Parathyroid adenoma (tissue), 2 donors: Measurements from ENCODE around the gene SAMD3.

Experiments used
- H2AFZ ChIP-seq: fragments of 300-600 bp; sonication (generic); one replicate; pipeline ENCODE4 v1.7.0; 2017; ENCODE audit warnings: antibody characterized with exemption, mild to moderate bottlenecking
- H3K27ac ChIP-seq: fragments of 300-600 bp; sonication (generic); one replicate; pipeline ENCODE4 v1.7.0; 2017
- H3K27me3 ChIP-seq: fragments of 300-600 bp; sonication (generic); one replicate; pipeline ENCODE4 v1.7.0; 2017; ENCODE audit warnings: low read length; ENCODE audit not compliant: control insufficient read depth, insufficient read depth
- H3K36me3 ChIP-seq: fragments of 300-600 bp; sonication (generic); one replicate; pipeline ENCODE4 v1.7.0; 2017; ENCODE audit warnings: low read length; ENCODE audit not compliant: control insufficient read depth, insufficient read depth
- H3K4me1 ChIP-seq: fragments of 300-600 bp; sonication (generic); one replicate; pipeline ENCODE4 v1.7.0; 2017; ENCODE audit warnings: control low read depth
- H3K4me2 ChIP-seq: fragments of 300-600 bp; sonication (generic); one replicate; pipeline ENCODE4 v1.7.0; 2017; ENCODE audit warnings: low read length
- H3K4me3 ChIP-seq: fragments of 300-600 bp; sonication (generic); one replicate; pipeline ENCODE4 v1.7.0; 2017; ENCODE audit warnings: low read depth, low read length
- H3K79me2 ChIP-seq: fragments of 300-600 bp; sonication (generic); one replicate; pipeline ENCODE4 v1.7.0; 2017; ENCODE audit warnings: control low read depth
- H3K9ac ChIP-seq: fragments of 300-600 bp; sonication (generic); one replicate; pipeline ENCODE4 v1.7.0; 2017; ENCODE audit warnings: mild to moderate bottlenecking
- H3K9me3 ChIP-seq: fragments of 300-600 bp; sonication (generic); one replicate; pipeline ENCODE4 v1.7.0; 2017; ENCODE audit warnings: low read length; ENCODE audit not compliant: control insufficient read depth
- CTCF ChIP-seq: fragments of 300-600 bp; sonication (generic); IDR thresholded peaks from one replicate; pipeline ENCODE4 v1.7.0; 2017; ENCODE audit warnings: antibody characterized with exemption, mild to moderate bottlenecking
- donor health status: primary hyperparathyroidism.

The SAMD3 gene

DNA sequence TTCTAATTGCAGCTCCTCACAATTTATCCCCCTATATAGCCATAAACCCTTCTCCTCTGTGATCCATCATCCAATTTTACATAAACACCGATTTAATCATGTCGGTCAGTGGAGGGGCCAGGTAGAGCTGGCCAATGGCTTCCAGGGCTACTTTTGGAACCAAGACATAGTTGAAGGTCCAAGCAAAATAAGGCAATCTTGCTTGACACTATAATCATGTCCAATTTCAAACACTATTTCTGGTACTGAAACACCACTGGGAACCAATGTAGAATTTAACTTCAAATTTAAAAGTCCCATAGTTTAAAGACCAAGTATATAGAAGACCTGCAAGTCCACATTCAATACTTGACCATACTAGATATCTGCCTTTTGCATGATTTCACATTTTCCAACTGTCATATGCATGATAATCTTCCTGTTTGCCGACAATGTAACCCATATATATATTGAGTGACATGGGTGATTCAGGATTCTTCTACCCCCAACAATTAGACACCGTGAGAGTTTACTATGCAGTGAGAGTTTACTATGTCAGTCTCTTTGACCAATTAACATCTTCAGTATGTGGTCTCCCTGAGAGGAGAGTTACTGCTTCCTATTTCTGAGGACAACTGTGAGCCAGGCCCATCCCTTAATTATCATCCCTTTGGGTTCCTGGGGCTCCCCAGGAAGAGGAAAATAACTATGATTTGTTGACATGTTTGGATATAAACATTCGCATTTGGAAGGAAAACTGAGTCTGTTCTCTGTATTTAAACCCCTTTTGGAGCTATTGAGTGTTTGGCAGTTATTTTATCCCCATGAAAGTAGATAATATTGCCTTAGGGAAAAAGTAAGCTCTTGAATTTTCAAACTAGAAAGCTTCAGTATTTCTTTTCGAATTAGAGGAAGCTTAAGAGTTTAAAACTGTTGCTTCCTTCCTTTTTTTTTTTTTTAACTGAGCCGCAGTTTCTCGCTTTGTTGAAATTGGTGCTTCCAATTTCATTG, 31.8 kb downstream of the SAMD3 start:
- no peaks in the 10 kb centered on the region for H3K27me3 ChIP-seq
- H3K9me3 ChIP-seq, result no peaks in the 10 kb centered on the region
- no peaks in the 10 kb centered on the region for H3K4me1 ChIP-seq
- H3K4me2 ChIP-seq, result no peak overlapping the region
- H3K9ac ChIP-seq, result no peak overlapping the region
- H3K79me2 ChIP-seq, result no peaks in the 10 kb centered on the region
- no peak overlapping the region for H3K4me3 ChIP-seq
- TF ChIP-seq CTCF, result no peak
- H2AFZ ChIP-seq, result no peak overlapping the region
- no peaks in the 10 kb centered on the region for H3K36me3 ChIP-seq
- H3K27ac ChIP-seq, result no peak overlapping the region

GRCh38 chr6:130189531-130190397, 33.0 kb downstream of the SAMD3 start:
- Histone ChIP-seq H3K9ac (no peak overlapping the region), H3K27ac (no peak overlapping the region), H3K79me2 (no peaks in the 10 kb centered on the region), H2AFZ (no peak overlapping the region), H3K9me3 (no peaks in the 10 kb centered on the region), H3K4me2 (no peak overlapping the region), H3K27me3 (no peaks in the 10 kb centered on the region), H3K4me1 (no peaks in the 10 kb centered on the region), H3K4me3 (no peak overlapping the region), H3K36me3 (no peaks in the 10 kb centered on the region)
- no peak for TF ChIP-seq CTCF

GRCh38 chr6:130188207-130188899, 34.4 kb downstream of the SAMD3 start:
- Histone ChIP-seq H3K4me1 (no peaks in the 10 kb centered on the region), H3K9ac (no peak overlapping the region), H3K79me2 (no peaks in the 10 kb centered on the region), H3K4me3 (no peak overlapping the region), H3K4me2 (no peak overlapping the region), H3K36me3 (no peaks in the 10 kb centered on the region), H3K27me3 (no peaks in the 10 kb centered on the region), H3K27ac (no peak overlapping the region), H2AFZ (no peak overlapping the region), H3K9me3 (no peaks in the 10 kb centered on the region)
- TF ChIP-seq CTCF, result no peak

GRCh38 chr6:130187335-130188206, 35.2 kb downstream of the SAMD3 start:
- Histone ChIP-seq H2AFZ (no peak overlapping the region), H3K27me3 (no peaks in the 10 kb centered on the region), H3K4me2 (no peak overlapping the region), H3K4me1 (no peaks in the 10 kb centered on the region), H3K9ac (no peak overlapping the region), H3K27ac (no peak overlapping the region), H3K9me3 (no peaks in the 10 kb centered on the region), H3K79me2 (no peaks in the 10 kb centered on the region), H3K36me3 (no peaks in the 10 kb centered on the region), H3K4me3 (no peak overlapping the region)
- TF ChIP-seq CTCF, result no peak
